K562 (cell line): Measurements from ENCODE around the gene FGF21. TPM values are rescaled to one million over a fixed set of nuclear protein-coding genes. Genes with fewer than 3 reads are reported as not detected.
A peak's percentile ranks its signal among the peaks of the same experiment; 100 is the strongest.

Source experiments
- ATF1 ChIP-seq, 2 experiments: fragments of 450-650 bp in 1 of 2; IDR thresholded peaks; 2 replicates each; pipeline ENCODE4 v1.6.1; 2016; ENCODE audit warnings: missing compliant biosample characterization in 1 of 2, missing genetic modification characterization in 1 of 2
- CHD1 ChIP-seq: fragments of 200-600 bp; sonication (generic); IDR thresholded peaks from one replicate; pipeline ENCODE4 v1.6.1; 2012; ENCODE audit warnings: mild to moderate bottlenecking, moderate library complexity, low read length, inconsistent platforms
- EGR1 ChIP-seq: fragments of 450-650 bp; conservative IDR thresholded peaks from 2 replicates; pipeline ENCODE4 v1.6.1; 2017; ENCODE audit warnings: mild to moderate bottlenecking
- ETS1 ChIP-seq: conservative IDR thresholded peaks from 2 replicates; pipeline ENCODE4 v1.6.1; 2011; ENCODE audit warnings: low read depth, mild to moderate bottlenecking, low read length; ENCODE audit not compliant: control insufficient read depth
- FOXP1 ChIP-seq: sonication (generic); formaldehyde crosslinking; IDR thresholded peaks from 2 replicates; pipeline ENCODE4 v1.8.0; 2022; ENCODE audit warnings: mild to moderate bottlenecking, missing genetic modification reagents
- HMG20B ChIP-seq: fragments of 250-450 bp; sonication (Bioruptor Pico); IDR thresholded peaks from 2 replicates; pipeline ENCODE4 v1.5.0; 2021; ENCODE audit warnings: mild to moderate bottlenecking
- MBD2 ChIP-seq: sonication (generic); IDR thresholded peaks from 2 replicates; pipeline ENCODE4 v1.6.1; 2016; ENCODE audit warnings: low read depth, borderline replicate concordance
- MED1 ChIP-seq: sonication (generic); formaldehyde crosslinking; IDR thresholded peaks from 2 replicates; pipeline ENCODE4 v1.8.1; 2023; ENCODE audit warnings: missing genetic modification reagents, borderline replicate concordance
- MTF1 ChIP-seq: fragments of 250-450 bp; sonication (Bioruptor Pico); IDR thresholded peaks from 2 replicates; pipeline ENCODE4 v1.9.0; 2021; ENCODE audit warnings: moderate library complexity, mild to moderate bottlenecking, inconsistent platforms, borderline replicate concordance
- NFE2 ChIP-seq: IDR thresholded peaks from 2 replicates; pipeline ENCODE4 v1.6.1; 2014; ENCODE audit warnings: antibody characterized with exemption, low read depth
- OTX1 ChIP-seq: fragments of 450-650 bp; formaldehyde crosslinking; IDR thresholded peaks from 2 replicates; pipeline ENCODE4 v1.4.0; 2022; ENCODE audit warnings: mild to moderate bottlenecking
- PML ChIP-seq: IDR thresholded peaks from 2 replicates; pipeline ENCODE4 v1.6.1; 2012; ENCODE audit warnings: low read length, inconsistent platforms
- SIX5 ChIP-seq, 2 experiments: IDR thresholded peaks; 2 replicates each; pipeline ENCODE4 v1.6.1; 2011; ENCODE audit warnings: low read length in 2 of 2, borderline replicate concordance in 1 of 2, low read depth in 1 of 2, mild to moderate bottlenecking in 1 of 2, moderate library complexity in 1 of 2; ENCODE audit not compliant: insufficient read depth in 1 of 2
- SP1 ChIP-seq: sonication (generic); formaldehyde crosslinking; IDR thresholded peaks from 2 replicates; pipeline ENCODE4 v1.8.1; 2022; ENCODE audit warnings: mild to moderate bottlenecking, missing genetic modification reagents
- TSHZ1 ChIP-seq: fragments of 250-450 bp; sonication (Bioruptor Pico); IDR thresholded peaks from 2 replicates; pipeline ENCODE4 v1.4.0; 2020; ENCODE audit warnings: mild to moderate bottlenecking, moderate library complexity
- ZNF146 ChIP-seq: IDR thresholded peaks from one replicate; pipeline ENCODE4 v1.6.1; 2018; ENCODE audit warnings: missing compliant biosample characterization; ENCODE audit not compliant: unreplicated experiment
- ZNF445 ChIP-seq: fragments of 250-450 bp; sonication (Bioruptor Pico); IDR thresholded peaks from 2 replicates; pipeline ENCODE4 v1.4.0; 2020; ENCODE audit warnings: low read depth, mild to moderate bottlenecking, moderate library complexity
- ZNF717 ChIP-seq: fragments of 250-450 bp; sonication (Bioruptor Pico); IDR thresholded peaks from 2 replicates; pipeline ENCODE4 v1.5.0; 2021
- ZNF740 ChIP-seq, 3 experiments: fragments of 200-800 bp in 1 of 3; sonication (Bioruptor generic) in 1 of 3; sonication (generic) in 1 of 3; formaldehyde crosslinking in 1 of 3; IDR thresholded peaks; 2 replicates each; pipeline versions ENCODE4 v1.6.1 to v1.8.0; 2016 to 2022; ENCODE audit warnings: mild to moderate bottlenecking in 2 of 3, missing compliant biosample characterization in 2 of 3, missing genetic modification characterization in 2 of 3, missing genetic modification reagents in 1 of 3
- polyA plus RNA-seq, 8 experiments: library from polyadenylated mRNA; depleted of rRNA in 4 of 8; stranded (reverse) in 5 of 8; unstranded in 3 of 8; fragments of >200 nt; fragmentation: Nextera tagmentation in 2 of 8; fragmentation: Illumina TruSeq in 1 of 8; extraction: Ambion mirVana in 2 of 8; extraction: Trizol in 1 of 8; gene quantifications; 2 replicates each; pipeline versions ENCODE4 v1.2.1 to v1.2.3, GENCODE V29; 2011 to 2014; ENCODE audit warnings: inconsistent platforms in 1 of 8, missing spikeins in 1 of 8
- total RNA-seq, 7 experiments: library from RNA; depleted of rRNA in 6 of 7; stranded (reverse); fragments of >200 nt in 6 of 7; fragmentation: Illumina TruSeq in 2 of 7; extraction: Trizol in 2 of 7; gene quantifications; 2 replicates each; pipeline versions ENCODE4 v1.2.1 to v1.2.3, GENCODE V29; 2011 to 2021; ENCODE audit warnings: low replicate concordance in 1 of 7
- TF ChIP-seq, protein P1 (sequence below): sonication (generic); formaldehyde crosslinking; IDR thresholded peaks from 2 replicates; pipeline ENCODE4 v1.8.0; 2022; ENCODE audit warnings: mild to moderate bottlenecking, missing genetic modification reagents, borderline replicate concordance

Gene FGF21
- total and polyA plus RNA-seq, 9 of the 15 experiments (the other 6 are each of a cell fraction or from before 2014, with no cell fraction given) = 0.04 to 0.77 (median 0.09) TPM; not detected in 6

GRCh38 chr19:48745208-48745995 lies 9.9 kb upstream of the FGF21 start (continued):
- TF ChIP-seq ZNF740 (CRISPR knock-in tag; IDR thresholded peaks at IDR 0.05) (no peak), ZNF740 (tag; IDR thresholded peaks at IDR 0.05) (no peak), MED1 (CRISPR knock-in tag) (no peak), SP1 (CRISPR knock-in tag) (0 out of 2 replicates have a peak, but pooled peaks have one; percentile 44), ZNF146 (CRISPR knock-in tag) (no peak), SIX5 (IDR thresholded peaks at IDR 0.05; ENCODE audit: borderline replicate concordance in 1 of 2, insufficient read depth in 1 of 2, low read depth in 1 of 2, low read length in 2 of 2) (peak; percentile 97 to 99), MTF1 (no peak), NFE2 (no peak), OTX1 (CRISPR knock-in tag) (no peak), ATF1 (CRISPR knock-in tag; IDR thresholded peaks at IDR 0.05) (no peak), ATF1 (tag; IDR thresholded peaks at IDR 0.05) (no peak), TSHZ1 (CRISPR knock-in tag) (no peak), MBD2 (peak; percentile 76), CHD1 (no peak), ETS1 (peak; percentile 97), FOXP1 (CRISPR knock-in tag) (no peak), EGR1 (no peak), ZNF717 (no peak), HMG20B (CRISPR knock-in tag) (no peak), ZNF445 (no peak), PML (no peak)
- TF ChIP-seq, protein P1, sequence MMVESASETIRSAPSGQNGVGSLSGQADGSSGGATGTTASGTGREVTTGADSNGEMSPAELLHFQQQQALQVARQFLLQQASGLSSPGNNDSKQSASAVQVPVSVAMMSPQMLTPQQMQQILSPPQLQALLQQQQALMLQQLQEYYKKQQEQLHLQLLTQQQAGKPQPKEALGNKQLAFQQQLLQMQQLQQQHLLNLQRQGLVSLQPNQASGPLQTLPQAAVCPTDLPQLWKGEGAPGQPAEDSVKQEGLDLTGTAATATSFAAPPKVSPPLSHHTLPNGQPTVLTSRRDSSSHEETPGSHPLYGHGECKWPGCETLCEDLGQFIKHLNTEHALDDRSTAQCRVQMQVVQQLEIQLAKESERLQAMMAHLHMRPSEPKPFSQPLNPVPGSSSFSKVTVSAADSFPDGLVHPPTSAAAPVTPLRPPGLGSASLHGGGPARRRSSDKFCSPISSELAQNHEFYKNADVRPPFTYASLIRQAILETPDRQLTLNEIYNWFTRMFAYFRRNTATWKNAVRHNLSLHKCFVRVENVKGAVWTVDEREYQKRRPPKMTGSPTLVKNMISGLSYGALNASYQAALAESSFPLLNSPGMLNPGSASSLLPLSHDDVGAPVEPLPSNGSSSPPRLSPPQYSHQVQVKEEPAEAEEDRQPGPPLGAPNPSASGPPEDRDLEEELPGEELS (CRISPR knock-in tag) = no peak
